OCI-LY3 (cell line): ENCODE measurements around the gene ELAVL4.

Experiments
- EZH2phosphoT487 ChIP-seq: fragments of 200-600 bp; shearing (Covaris generic); IDR thresholded peaks from 2 replicates; pipeline ENCODE4 v1.6.1; 2018; ENCODE audit warnings: antibody characterized with exemption, mixed run types, low read depth
- TF ChIP-seq, protein P1 (sequence below): fragments of 200-600, 300-600 bp; sonication (generic); IDR thresholded peaks from 2 replicates; pipeline ENCODE4 v1.5.1; 2014; ENCODE audit warnings: antibody characterized with exemption, low read length, low read depth

GRCh38 chr1:50236656-50237055 is 127.9 kb downstream of the ELAVL4 start:
- TF ChIP-seq, protein P1, sequence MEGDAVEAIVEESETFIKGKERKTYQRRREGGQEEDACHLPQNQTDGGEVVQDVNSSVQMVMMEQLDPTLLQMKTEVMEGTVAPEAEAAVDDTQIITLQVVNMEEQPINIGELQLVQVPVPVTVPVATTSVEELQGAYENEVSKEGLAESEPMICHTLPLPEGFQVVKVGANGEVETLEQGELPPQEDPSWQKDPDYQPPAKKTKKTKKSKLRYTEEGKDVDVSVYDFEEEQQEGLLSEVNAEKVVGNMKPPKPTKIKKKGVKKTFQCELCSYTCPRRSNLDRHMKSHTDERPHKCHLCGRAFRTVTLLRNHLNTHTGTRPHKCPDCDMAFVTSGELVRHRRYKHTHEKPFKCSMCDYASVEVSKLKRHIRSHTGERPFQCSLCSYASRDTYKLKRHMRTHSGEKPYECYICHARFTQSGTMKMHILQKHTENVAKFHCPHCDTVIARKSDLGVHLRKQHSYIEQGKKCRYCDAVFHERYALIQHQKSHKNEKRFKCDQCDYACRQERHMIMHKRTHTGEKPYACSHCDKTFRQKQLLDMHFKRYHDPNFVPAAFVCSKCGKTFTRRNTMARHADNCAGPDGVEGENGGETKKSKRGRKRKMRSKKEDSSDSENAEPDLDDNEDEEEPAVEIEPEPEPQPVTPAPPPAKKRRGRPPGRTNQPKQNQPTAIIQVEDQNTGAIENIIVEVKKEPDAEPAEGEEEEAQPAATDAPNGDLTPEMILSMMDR: no peak
- TF ChIP-seq EZH2phosphoT487: no peak
